ENCODE measurements around the gene INO80B.

INO80B gene

DNA sequence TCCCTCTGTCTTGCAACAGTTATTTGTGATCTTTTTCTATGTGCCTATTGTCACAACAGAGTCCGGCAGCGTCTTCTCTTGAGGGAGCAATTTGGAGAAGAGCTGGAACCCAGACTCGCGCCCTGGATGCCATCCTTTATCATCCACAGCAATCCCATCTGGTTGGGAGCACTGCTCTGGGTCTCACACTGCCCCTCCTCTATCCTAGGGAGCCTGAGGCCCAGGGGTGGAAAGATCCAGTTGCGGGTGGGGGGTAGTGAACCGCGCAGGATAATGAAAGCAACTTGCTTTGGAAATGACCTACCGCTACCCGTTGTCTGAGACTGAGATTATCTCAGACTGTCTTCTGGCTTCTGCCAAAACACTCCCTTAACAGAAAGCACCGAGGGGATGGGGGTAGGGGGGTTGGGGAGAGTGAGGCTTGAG, 4.1 kb downstream of the INO80B start:
- no peak for TF ChIP-seq RAD21 (IDR thresholded peaks at IDR 0.05; ENCODE audit: low read depth)
- no peak for TF ChIP-seq TEAD4 (IDR thresholded peaks at IDR 0.05)
- TF ChIP-seq TCF12 (IDR thresholded peaks at IDR 0.05; ENCODE audit: low read depth): no peak
- TF ChIP-seq CEBPB (IDR thresholded peaks at IDR 0.05): no peak
- TF ChIP-seq, protein P1, sequence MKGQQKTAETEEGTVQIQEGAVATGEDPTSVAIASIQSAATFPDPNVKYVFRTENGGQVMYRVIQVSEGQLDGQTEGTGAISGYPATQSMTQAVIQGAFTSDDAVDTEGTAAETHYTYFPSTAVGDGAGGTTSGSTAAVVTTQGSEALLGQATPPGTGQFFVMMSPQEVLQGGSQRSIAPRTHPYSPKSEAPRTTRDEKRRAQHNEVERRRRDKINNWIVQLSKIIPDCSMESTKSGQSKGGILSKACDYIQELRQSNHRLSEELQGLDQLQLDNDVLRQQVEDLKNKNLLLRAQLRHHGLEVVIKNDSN (IDR thresholded peaks at IDR 0.05): no peak
- TF ChIP-seq, protein P2, sequence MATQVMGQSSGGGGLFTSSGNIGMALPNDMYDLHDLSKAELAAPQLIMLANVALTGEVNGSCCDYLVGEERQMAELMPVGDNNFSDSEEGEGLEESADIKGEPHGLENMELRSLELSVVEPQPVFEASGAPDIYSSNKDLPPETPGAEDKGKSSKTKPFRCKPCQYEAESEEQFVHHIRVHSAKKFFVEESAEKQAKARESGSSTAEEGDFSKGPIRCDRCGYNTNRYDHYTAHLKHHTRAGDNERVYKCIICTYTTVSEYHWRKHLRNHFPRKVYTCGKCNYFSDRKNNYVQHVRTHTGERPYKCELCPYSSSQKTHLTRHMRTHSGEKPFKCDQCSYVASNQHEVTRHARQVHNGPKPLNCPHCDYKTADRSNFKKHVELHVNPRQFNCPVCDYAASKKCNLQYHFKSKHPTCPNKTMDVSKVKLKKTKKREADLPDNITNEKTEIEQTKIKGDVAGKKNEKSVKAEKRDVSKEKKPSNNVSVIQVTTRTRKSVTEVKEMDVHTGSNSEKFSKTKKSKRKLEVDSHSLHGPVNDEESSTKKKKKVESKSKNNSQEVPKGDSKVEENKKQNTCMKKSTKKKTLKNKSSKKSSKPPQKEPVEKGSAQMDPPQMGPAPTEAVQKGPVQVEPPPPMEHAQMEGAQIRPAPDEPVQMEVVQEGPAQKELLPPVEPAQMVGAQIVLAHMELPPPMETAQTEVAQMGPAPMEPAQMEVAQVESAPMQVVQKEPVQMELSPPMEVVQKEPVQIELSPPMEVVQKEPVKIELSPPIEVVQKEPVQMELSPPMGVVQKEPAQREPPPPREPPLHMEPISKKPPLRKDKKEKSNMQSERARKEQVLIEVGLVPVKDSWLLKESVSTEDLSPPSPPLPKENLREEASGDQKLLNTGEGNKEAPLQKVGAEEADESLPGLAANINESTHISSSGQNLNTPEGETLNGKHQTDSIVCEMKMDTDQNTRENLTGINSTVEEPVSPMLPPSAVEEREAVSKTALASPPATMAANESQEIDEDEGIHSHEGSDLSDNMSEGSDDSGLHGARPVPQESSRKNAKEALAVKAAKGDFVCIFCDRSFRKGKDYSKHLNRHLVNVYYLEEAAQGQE (IDR thresholded peaks at IDR 0.05; ENCODE audit: low read depth): no peak
- no peak for TF ChIP-seq MAX (IDR thresholded peaks at IDR 0.05)
- no peak for TF ChIP-seq TAF1 (IDR thresholded peaks at IDR 0.05; ENCODE audit: low read depth)
- TF ChIP-seq YY1 (IDR thresholded peaks at IDR 0.05; ENCODE audit: low read depth): no peak
- no peak for TF ChIP-seq NFIC (IDR thresholded peaks at IDR 0.05)

DNA sequence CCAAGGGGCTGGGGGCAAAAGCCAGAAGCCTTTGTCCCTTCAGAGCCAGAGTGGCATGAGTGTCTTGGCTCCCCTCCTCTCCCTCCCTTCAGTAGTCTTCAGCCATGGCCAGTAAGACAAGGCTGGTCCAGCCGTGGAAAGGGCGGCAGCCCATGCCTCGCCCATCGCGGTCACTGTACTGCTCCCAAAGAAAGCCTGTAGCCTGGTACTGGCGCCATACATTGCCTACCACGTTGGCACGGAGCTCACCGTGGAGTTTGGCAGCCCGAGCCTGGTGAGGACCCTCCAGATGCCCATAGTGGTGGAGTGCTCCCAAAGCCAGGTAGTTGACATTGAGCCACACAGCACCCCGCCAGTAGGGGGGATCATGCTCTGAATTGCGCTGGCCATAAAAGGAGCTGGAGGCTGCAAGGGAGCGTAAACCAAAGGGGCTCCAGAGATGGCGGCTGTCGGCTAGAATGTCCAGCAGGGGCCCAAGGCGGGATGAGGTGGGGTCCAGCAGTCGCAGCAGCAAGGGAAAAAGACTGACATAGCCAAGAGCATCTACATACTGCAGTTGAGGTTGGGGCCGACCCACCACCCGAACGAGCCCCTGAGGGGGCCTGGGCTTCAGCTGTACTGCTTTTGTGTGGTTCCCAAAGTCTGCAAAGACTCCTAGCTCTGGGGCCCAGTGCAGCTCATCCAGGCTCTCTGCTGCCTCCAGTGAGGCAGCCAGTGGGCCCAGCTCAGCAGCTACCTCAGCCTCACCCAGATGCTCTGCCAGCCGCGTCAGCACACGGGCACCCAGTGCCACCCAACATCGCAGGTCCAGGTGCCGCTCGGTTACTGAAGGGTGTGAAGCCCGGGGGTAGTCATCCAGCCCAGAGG, 6.5 kb downstream of the INO80B start:
- TF ChIP-seq EP300 (IDR thresholded peaks at IDR 0.05; ENCODE audit: borderline replicate concordance): no peak
- no peak for TF ChIP-seq NFIC (IDR thresholded peaks at IDR 0.05)
- no peak for TF ChIP-seq RAD21 (IDR thresholded peaks at IDR 0.05; ENCODE audit: low read depth)
- no peak for TF ChIP-seq TAF1 (IDR thresholded peaks at IDR 0.05; ENCODE audit: low read depth)
- TF ChIP-seq TCF12 (IDR thresholded peaks at IDR 0.05; ENCODE audit: low read depth): no peak
- no peak for TF ChIP-seq EGR1 (IDR thresholded peaks at IDR 0.05)
- TF ChIP-seq FOXM1 (IDR thresholded peaks at IDR 0.05; ENCODE audit: borderline replicate concordance, low read depth): no peak
- TF ChIP-seq CREB1 (IDR thresholded peaks at IDR 0.05; ENCODE audit: low read depth): no peak
- no peak for TF ChIP-seq TEAD4 (IDR thresholded peaks at IDR 0.05)
- TF ChIP-seq, protein P1 (IDR thresholded peaks at IDR 0.05): no peak
- no peak for TF ChIP-seq YY1 (IDR thresholded peaks at IDR 0.05; ENCODE audit: low read depth)
- TF ChIP-seq ZBTB7A (IDR thresholded peaks at IDR 0.05; ENCODE audit: low read depth): no peak
- TF ChIP-seq, protein P2 (IDR thresholded peaks at IDR 0.05; ENCODE audit: low read depth): no peak
- TF ChIP-seq MAX (IDR thresholded peaks at IDR 0.05): no peak
- no peak for TF ChIP-seq CEBPB (IDR thresholded peaks at IDR 0.05)

DNA sequence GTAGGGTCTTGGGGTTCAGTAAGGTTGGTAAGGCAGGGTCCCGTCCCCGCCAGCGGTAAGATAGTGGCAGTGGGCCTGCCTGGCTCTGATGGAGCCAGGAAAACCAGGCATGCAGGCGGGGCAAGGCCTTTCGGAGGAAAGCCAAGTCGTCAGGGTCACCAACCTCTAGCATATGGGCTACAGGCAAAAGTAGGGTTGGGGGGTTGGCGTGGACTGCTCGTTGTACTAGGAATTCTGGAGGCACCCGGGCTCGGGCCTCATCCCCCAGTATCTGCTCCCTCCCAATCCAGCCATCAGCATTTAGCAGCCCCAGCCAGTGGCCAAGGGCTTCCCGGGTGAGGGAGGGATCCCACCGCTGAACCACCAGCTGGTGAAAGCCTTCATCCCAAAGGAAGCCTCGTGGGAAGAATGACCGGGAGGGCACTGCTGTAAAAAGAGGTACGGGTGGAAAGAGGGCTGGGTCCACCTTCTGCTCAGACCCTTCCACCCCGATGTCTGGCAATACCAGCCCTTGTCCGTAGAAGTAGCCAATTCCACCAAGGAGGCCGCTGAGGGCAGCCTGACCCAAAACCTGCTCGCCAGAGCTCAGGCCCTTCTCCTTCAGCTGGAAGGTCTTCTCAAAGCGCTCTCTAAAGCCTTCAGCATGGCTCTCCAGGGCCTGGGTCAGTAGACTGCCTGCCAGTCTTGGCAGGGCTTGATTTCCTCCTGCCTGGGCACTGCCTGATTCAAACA, 7.3 kb downstream of the INO80B start:
- TF ChIP-seq CREB1 (IDR thresholded peaks at IDR 0.05; ENCODE audit: low read depth) (no peak), RAD21 (IDR thresholded peaks at IDR 0.05; ENCODE audit: low read depth) (no peak), NFIC (IDR thresholded peaks at IDR 0.05) (no peak), ZBTB7A (IDR thresholded peaks at IDR 0.05; ENCODE audit: low read depth) (no peak), CEBPB (IDR thresholded peaks at IDR 0.05) (no peak), TAF1 (IDR thresholded peaks at IDR 0.05; ENCODE audit: low read depth) (no peak), YY1 (IDR thresholded peaks at IDR 0.05; ENCODE audit: low read depth) (no peak), FOXM1 (IDR thresholded peaks at IDR 0.05; ENCODE audit: borderline replicate concordance, low read depth) (no peak)
- TF ChIP-seq, protein P2 (IDR thresholded peaks at IDR 0.05; ENCODE audit: low read depth): no peak
- TF ChIP-seq, protein P1 (IDR thresholded peaks at IDR 0.05): no peak

All from Ishikawa (cell line).